AML-193 (cell line): ENCODE data around the gene TGFBR3L.
"Not testable (repeated sequence)": the region's sequence is repeated elsewhere in the genome, so short reads cannot be mapped to it uniquely, and the experiment has no call there.

ENCODE experiments used
- DNase-seq, 2 experiments: peaks; one replicate each; lab custom pipeline; 2025; lab: John Stamatoyannopoulos, UW

TGFBR3L gene

DNA sequence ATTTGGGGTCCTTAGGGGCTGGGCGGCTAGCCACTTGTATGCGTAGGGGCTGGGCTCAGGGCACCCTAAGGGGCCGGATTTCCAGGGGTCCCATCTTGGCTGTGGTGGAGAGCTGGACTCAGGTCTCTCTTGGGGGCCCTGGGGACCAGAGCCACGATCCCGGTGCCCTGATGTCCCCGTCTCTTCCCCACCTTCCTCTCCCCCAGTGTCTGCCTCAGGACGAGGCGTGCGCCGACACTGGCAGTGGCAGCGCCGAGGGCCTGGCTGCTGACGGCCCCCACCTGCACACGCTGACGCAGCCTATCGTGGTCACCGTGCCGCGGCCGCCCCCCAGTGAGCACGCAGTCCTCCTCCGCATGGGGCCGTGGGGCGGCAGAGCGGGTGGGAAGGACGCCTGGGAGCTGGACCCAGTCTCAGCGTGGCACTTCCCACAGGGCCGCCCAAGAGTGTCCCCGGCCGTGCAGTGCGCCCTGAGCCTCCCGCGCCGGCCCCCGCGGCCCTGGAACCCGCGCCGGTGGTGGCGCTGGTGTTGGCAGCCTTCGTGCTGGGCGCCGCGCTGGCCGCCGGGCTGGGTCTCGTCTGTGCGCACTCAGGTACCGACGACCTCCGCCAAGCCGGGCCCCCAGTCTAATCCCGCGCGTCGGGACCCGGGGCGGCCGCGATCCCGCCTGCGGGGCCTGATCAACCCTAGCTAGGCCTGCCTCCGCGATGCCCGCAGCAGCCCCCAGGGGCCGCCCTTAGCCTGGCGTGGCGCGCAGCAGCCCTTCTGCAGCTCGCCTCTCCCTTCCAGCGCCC lies 2.8 kb downstream of the TGFBR3L start:
- peak in 1 of 2 experiments; percentile 42 for DNase-seq

DNA sequence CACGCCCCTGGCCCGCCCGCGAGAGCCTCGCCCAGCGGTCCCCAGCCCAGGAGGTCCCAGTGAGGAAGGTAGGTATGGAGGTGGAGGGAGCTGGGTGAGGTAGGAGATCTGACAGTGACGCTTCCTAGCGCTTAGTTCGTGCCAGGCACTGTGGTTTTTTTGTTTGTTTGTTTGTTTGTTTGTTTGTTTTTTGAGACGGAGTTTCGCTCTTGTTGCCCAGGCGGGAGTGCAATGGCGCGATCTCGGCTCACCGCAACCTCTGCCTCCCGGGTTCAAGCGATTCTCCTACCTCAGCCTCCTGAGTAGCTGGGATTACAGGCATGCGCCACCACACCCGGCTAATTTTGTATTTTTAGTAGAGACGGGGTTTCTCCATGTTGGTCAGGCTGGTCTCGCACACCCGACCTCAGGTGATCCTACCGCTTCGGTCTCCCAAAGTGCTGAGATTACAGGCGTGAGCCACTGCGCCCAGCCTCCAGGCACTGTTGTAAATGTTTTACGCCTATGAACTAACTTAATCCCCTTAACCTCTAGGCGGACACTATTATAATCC lies 3.5 kb downstream of the TGFBR3L start:
- DNase-seq = not testable (repeated sequence)

DNA sequence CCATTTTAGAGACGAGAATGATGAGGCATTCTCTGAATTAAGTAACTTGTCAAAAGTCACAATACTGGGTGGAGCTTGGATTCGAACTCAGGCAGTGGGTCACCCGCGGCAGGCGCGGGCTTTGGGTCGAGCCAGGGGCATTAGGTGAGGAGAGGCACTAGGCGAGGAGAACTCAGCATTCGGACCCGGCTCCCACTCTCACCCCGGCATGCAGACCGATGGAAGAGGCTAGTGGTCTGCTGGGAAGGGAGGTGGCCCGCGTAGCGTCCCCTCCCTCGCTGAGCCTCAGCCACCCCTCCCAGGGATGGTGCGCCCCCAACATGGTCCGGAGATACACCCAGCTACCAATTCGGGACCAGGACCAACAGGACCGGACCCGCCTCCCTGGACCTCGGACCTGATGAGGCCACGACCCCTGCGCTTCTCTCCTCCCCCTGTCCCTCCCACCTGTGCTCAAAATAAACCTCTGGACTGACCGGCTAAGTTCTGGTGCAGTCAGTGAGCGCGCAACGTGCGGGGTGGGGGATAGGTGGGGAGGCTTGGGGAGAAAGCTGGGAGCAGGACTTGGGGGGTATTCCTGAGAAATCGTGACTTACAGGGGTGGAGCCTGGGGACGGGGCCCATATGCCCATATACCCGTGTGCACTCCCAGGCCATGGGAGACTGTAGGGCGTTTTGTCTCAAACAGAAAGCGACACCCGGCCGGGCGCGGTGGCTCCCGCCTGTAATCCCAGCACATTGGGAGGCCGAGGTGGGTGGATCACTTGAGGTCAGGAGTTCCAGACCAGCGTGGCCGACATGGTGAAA lies 4.2 kb downstream of the TGFBR3L start:
- DNase-seq = no peak

DNA sequence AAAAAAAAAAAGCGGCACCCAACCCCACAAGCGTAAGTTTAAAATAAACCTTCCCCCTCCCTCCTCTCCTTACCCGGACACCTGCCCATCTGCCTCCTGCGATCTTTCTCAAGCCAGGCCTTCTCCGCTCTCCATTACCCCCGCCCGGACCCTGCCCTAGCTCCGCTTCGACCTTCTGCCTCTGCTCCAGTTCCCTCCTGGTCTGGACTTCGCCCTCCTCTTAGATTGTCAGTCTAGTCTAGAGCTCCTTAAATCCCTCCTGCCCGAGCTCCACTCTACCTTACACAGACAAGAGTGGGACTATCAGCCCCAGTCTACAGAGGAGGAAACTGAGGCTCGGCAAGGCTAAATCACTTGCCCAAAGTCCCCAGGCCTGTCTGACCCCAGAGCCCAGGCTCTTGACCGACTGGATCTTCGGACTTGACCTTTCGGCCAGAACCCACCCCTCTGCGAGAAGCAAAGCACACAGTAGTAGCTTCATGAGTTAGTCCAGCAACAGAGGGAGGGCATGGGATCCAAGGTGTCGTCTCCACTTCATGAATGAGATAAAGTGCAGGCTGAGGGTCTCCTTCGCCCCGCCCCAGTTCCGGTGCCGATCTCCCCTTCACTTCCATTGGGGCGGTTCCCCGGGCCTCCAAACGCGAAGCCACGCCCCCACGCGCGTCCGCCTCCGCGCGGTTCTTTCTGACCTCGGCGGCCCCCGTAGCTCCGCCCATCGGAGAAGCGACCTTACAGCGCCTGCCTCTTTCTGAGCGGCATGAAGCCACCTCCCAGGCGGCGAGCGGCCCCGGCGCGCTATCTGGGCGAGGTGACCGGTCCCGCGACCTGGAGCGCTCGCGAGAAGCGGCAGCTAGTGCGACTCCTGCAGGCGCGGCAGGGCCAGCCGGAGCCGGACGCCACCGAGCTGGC lies 5.2 kb downstream of the TGFBR3L start, which contains the start of gene SNAPC2:
Gene SNAPC2, plus strand, starts transcription at position 729 of the 909 bp plus-strand sequence. Its CDS starts 29 bp downstream, at position 758.
- peak; percentile 85 to 86 for DNase-seq

DNA sequence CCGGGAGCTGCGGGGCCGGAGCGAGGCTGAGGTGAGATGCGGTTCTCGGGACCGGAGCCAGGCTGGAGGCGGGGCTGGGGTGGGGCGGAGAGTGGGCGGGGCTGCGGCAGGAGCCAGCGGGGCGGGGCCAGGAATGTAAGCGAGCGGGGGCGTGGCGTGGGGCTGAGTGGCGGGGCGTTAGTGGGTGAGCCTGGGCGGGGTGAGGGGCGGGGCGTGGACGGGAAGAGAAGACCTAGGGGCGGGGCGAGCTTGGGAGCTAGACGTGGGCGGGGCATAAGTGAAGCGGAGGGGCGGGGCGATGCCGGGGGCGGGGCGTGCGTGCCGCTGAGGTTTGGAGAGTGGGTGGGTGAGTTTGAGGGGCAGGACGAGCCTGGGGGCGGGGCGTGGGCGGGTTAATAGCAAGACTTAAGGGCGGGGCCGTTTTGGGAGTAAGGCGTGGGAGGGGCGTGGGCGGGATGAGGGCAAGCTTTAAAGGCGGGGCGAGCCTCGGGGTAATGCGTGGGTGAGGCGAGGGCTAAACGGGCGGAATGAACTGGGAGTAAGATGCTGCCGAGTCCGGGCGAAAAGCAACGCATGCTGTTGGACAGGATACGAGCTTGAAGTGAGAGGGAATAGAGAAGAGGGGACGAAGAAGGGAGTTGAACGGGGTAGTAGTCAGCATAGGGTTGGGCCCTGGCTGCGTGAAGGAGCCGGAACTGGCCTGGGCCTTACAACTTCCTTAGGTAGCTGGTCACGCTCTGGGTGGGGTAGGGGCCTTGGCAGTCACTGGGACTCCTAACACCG lies 6.1 kb downstream of the TGFBR3L start:
- DNase-seq = peak; percentile 92 to 93

DNA sequence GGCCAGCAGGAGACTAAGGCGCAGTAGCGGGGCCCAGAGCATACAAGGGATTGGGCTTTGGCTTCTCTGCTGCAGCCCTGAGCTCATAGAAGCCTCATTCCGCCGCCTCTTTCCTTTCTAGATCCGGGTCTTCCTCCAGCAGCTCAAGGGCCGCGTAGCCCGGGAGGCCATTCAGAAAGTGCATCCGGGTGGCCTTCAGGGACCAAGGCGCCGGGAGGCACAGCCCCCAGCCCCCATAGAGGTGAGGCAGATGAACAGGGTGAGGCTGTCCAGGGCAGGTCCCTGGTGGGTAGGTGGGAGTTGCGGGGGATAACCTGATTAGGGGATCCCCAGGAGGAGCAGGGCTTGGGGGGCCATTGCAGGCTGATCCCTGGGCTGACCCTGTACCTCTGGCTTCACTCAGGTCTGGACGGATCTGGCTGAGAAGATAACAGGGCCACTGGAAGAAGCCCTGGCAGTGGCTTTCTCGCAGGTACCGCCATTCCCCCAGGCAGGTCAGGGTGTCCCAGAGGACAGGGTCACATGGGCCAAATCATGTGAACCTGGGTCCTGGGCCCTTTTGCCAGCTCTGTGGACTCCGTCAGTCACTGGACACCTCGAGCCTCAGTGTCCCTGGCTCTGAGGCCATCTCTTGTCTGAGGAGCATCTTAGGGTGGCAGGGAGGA lies 6.8 kb downstream of the TGFBR3L start:
- no peak for DNase-seq

DNA sequence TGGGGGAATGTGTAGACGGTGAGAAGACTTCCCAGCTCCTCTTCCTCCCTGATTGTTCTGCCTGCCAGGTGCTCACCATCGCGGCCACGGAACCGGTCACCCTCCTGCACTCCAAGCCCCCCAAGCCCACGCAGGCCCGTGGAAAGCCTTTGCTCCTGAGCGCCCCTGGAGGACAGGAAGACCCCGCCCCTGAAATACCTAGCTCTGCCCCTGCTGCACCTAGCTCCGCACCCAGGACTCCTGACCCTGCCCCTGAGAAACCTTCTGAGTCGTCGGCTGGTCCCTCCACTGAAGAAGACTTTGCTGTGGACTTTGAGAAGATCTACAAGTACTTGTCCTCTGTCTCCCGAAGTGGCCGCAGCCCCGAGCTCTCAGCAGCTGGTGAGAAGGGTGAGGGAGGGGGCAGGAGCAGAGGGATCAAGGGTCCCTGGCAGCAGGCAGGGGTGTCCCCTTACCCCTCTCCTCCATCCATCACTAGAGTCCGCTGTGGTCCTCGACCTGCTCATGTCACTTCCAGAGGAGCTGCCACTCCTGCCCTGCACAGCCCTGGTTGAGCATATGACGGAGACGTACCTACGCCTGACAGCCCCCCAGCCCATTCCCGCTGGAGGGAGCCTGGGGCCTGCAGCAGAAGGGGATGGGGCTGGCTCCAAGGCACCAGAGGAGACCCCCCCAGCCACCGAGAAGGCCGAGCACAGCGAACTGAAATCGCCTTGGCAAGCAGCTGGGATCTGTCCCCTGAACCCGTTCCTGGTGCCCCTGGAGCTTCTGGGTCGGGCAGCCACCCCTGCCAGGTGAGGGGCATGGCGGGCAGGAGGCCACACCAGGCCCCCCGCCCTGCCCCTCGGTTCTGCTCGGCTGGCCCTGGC lies 7.6 kb downstream of the TGFBR3L start:
- DNase-seq = no peak

DNA sequence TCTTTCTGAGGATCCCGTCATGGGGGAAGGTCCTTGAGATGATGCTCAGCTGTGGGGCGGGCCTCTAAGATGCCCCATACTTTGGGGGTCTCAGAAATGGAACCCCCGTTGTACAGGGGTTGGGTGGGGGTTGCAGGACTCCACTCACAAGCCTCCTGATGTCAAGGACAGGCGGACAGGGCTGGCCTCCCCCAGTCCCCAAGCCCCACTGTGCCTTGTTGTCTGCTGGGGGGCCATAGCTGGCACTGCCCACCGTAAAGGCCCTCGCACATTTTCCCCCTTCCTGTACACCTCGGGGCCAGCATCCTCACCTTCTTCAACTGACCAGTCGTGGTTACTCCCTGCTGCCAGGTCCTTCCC lies 8.2 kb downstream of the TGFBR3L start:
- no peak for DNase-seq

DNA sequence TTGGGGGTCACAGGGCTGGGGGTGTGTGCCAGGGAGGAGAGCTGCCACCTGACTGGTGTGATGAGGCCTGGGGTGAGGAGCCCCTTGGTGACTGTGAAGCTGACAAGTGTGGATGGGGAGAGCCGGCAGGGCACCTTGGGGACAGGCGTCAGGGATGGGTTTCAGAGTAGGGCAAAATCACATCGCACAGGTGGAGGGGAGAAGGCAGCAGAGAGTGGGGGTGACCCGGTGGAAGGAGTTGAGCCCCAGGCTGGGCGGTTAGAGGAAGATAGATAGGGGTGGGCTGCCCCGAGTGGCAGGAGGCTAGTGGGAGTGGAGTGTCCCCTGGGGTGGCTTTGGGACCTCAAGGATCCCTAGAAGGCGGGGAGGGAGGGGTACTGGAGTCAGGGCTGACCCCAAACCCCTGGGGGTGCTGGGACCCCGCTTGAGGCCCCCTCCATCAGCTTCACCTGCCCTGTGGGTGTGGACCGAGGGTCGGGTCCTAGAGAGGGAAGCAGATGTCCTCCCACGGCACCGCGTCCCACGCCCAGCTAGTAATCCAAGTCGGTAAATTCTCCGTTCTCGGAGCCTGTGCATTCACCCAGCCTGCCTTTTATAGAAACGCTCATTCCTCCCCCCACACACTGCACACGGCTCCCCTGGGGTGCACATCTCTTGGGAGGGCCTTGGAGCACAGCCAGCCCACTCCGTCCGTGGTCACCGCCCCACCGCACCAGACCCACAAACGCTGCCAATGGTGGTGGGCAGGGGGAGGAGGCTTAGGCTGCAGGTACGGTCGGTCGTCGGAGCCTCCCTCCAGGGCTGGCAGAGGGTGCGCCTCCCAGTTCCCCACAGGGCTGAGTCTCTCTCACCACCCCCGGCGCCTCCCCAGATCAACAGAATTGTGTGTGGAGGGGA lies 8.9 kb downstream of the TGFBR3L start:
- DNase-seq = no peak

DNA sequence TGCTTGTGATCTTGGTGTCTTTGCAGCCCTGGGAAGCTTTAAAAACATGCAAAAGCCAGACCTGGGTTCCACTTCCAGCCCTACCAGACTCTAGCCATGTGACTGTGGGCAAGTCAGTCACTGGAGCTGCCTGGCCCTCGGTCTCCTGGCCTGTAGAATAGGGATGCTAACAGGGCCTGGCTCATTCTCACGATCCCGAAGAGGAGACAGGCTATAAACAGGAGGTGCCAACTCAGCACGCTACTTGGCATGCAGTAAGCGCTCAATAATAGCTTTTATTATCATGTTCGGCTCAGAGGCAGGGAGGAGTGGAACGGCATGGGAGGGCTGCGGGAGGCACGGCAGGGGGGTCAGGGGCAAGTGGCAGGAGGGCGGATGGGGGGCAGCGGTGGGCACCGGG lies 9.6 kb downstream of the TGFBR3L start:
- no peak for DNase-seq

DNA sequence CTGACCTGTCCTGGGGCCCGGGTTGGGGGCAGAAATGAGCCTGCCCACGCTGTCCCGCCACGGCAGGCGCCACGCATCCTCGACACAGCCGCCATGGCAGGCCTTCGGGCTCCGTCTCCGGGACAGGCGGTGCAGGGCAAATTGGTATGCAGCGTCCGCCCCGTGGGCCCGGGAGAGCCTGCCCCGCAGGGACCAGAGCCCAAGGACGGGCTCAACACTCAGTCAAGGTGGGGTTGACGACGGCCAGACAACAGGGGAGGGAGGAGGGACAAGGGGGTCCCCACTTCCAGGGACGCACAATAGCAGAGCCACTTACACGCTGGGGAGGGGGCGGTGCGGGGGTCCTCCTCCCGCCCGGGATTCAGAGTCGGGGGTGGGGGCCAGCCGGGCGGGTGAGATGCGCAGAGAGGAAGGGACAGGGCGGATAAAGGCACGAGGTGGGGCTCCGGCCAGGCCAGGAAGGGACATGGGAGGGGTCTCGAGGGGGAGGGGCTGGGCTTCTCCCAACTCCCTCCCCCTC lies 10.1 kb downstream of the TGFBR3L start:
- no peak for DNase-seq

DNA sequence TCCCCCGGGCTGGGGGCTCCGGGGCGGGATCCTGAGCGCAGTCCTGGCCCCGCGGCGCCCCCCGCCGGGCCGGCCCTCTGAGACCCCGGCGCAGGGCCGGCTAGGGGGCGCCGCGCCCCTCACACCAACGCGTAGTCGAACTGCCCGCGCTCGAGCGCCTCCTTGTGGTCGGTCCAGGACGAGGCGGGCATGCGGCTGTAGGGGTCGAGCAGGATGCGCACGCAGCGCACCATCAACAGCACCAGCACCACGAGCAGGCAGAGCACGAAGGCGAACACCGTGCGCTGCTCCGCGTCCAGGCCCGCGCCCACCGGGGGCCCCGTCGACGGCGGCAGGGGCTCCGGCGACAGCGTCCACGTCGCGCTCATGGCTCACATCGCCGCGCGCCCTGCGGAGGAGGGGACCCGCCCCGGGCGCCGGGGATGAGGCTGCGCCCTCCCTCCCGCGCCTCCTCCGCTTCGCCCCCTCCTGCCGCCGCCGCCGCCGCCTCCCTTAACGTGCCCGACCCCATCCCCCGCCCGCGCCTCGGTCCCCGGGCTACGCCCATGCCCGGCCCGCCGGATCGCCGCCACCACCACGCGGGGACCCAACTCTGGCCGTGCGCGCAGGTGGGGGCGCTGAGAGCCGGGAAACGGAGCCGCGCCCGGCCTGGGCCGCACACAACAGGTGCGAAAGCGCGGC lies 10.7 kb downstream of the TGFBR3L start:
- DNase-seq = peak; percentile 24 to 32

DNA sequence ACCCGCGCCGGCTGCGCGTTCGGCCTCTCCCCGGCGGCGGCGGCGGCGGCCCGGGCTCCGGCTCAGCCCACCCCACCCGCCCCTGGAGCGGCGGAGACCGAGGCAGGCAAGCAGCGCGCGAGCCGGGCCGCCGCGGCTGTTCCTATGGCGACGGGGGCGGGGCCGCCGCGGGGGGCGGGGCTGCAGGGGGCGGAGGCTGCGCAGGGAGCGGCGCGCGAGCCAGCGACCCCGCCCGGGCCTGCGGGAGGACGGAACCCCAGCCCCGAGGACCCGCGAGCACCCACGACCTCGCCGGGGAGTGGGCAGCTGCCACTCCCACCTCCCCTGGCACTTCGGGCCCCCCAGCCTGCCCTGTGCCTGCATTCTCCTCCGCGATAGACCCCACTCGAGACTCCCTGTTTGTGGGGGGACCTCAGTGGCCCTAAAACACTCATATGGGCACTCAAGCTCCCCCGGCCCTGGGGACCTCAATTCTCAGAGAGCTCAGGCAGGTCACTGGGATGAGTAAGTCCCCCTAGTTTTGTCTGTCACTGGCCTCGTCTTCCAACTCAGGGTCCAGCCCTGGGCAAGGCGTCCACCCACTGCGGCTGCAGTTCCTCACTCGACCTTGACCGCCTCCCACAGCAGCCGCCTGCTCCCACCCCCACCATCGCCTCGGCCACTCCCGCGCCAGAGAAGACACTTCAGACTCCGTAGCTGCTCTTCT lies 11.5 kb downstream of the TGFBR3L start, which contains the start of gene CTXN1:
Gene CTXN1, minus strand, starts transcription at position 115 of the 706 bp plus-strand sequence. CDS start 597 bp downstream, outside the sequence.
- peak in 1 of 2 experiments; percentile 2 for DNase-seq

DNA sequence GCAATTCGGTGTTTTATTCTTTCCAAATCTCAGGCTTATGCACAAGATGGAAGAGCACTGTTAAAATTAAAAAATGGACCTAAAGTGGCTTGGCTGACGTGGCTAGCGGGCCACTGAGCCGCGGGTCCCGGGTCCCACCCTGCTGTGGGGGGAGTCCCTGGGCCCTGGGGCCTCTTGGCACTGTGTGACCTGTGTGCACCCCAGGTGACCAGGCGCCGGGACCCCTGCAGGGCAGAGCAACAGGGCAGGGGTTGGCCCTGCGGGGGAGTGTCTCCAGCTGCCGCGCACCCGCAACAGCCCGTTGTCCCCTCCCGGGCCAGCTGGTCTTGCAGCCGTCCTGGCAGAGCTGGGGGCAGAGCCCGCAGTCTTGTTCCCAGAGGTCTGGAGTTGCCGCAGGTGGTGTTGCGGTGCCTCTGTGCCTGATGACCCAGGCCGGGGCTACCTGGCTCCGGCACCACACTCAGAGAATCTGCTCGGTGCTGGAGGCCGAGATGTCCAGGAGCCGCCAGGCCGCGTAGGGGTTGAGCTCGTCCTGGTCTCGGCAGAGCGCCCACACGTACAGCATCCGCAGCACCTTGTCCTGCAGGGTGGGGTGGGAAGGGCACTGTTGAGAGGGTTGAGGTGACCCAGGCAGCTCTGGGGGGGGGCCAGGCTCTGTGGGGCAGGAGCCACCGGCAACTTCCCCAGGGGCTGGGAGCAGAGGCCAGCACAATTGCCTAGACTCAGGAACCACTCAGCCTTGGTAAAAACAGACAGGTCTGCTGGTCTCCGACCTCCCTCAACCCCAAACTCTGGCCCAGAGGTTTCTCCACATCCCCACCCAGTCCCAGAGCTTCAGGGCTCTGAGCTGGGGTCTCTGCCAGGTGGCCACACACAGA lies 12.3 kb downstream of the TGFBR3L start:
- no peak for DNase-seq

DNA sequence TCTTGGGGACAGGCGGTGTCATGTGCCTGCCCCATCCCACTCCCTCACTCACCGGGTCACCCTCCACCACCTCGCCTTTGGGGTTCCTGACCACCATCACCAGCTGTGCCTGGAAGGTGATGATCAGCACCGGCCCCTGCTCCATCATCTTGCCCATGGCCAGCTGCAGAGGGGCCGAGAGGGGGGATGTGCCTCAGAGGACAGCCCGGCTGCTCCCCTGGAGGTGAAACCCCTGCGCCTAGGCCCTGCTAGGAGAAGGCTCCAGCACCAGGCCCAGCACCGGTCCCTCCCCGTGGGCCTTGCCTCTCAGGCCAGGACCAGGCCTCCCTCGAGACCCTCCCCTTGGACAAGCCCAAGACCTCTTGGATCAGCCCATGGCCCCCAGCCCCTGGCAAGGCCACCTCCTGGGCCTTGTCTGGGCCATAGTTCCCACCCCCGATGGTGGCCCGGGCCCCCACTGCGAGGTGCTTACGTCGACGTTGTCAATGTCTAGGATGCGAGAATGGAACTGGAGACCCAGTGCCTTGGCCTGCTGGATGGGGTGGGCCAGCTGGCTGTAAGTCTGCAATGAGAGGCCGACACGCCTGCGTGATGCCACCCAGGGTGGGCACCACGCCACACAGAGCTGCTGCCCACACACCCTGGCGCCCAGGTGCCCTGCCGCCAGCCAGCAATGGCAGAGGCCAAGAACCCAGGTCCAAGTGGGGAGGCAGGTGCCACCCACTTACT lies 13.1 kb downstream of the TGFBR3L start:
- DNase-seq = no peak
